Liver (tissue), 3 donors: ENCODE data around the gene CREB3L1.

Source experiments
- JUND ChIP-seq, 2 donors: IDR thresholded peaks; 2 replicates each; pipeline ENCODE4 v1.6.1; 2016; ENCODE audit warnings: antibody characterized with exemption in 2 of 2
- RXRA ChIP-seq, 2 donors: IDR thresholded peaks; 2 replicates each; pipeline ENCODE4 v1.6.1; 2017 to 2018; ENCODE audit warnings: antibody characterized with exemption in 2 of 2, mild to moderate bottlenecking in 1 of 2
- TAF1 ChIP-seq: conservative IDR thresholded peaks from 2 replicates; pipeline ENCODE4 v1.6.1; 2016; ENCODE audit warnings: antibody characterized with exemption, mild to moderate bottlenecking
- TF ChIP-seq, protein P1 (sequence below): fragments of 150-350 bp; IDR thresholded peaks from 2 replicates; pipeline ENCODE4 v1.5.1; 2017; ENCODE audit warnings: improper control_type of control experiment, low read depth, low read length; ENCODE audit not compliant: missing input control
- TF ChIP-seq, protein P2 (sequence below): IDR thresholded peaks from 2 replicates; pipeline ENCODE4 v1.6.1; 2016; ENCODE audit warnings: antibody characterized with exemption
- TF ChIP-seq, protein P3 (sequence below): IDR thresholded peaks from 2 replicates; pipeline ENCODE4 v1.6.1; 2016; ENCODE audit warnings: antibody characterized with exemption
- donor health status: healthy.
- donor health status: healthy.

DNA sequence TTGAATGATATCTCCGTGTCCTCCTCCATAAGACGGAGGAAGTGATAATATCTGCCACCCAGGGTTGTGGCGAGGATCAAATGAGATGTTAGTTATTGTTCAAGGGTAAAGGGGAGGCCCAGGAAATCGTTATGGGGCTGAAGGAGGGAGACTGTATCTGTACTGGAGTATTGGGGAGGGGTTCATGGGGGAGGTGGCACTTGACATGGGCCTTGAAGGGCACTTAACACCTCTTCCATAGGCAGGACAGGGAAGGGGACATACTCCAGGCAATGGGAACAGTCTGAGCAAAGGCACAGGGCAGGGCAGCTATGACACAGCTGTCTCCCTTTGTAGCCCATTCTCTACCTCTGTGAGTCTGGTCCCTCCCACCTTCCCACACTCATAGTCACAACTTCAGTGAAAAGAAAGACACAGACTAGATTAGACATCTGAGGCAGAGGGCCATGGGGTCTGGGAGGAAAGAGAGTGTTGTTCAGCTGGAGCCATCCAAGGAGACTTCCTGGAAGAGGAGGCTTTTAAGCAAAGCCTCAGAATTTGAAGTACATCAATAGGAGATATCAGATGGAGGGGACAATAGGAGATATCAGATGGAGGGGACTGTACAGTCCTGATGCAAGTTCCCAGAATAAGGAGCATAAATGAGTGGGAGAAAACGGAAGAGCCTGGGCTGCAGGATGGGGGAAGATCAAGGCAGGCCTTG is 54.0 kb downstream of the CREB3L1 start:
- TF ChIP-seq, protein P1, sequence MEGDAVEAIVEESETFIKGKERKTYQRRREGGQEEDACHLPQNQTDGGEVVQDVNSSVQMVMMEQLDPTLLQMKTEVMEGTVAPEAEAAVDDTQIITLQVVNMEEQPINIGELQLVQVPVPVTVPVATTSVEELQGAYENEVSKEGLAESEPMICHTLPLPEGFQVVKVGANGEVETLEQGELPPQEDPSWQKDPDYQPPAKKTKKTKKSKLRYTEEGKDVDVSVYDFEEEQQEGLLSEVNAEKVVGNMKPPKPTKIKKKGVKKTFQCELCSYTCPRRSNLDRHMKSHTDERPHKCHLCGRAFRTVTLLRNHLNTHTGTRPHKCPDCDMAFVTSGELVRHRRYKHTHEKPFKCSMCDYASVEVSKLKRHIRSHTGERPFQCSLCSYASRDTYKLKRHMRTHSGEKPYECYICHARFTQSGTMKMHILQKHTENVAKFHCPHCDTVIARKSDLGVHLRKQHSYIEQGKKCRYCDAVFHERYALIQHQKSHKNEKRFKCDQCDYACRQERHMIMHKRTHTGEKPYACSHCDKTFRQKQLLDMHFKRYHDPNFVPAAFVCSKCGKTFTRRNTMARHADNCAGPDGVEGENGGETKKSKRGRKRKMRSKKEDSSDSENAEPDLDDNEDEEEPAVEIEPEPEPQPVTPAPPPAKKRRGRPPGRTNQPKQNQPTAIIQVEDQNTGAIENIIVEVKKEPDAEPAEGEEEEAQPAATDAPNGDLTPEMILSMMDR = no peak
- TF ChIP-seq, protein P2, sequence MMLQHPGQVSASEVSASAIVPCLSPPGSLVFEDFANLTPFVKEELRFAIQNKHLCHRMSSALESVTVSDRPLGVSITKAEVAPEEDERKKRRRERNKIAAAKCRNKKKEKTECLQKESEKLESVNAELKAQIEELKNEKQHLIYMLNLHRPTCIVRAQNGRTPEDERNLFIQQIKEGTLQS = no peak
- TF ChIP-seq RXRA (IDR thresholded peaks at IDR 0.05) = no peak
- no peak for TF ChIP-seq JUND (IDR thresholded peaks at IDR 0.05)
- TF ChIP-seq, protein P3, sequence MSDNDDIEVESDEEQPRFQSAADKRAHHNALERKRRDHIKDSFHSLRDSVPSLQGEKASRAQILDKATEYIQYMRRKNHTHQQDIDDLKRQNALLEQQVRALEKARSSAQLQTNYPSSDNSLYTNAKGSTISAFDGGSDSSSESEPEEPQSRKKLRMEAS = no peak
- TF ChIP-seq TAF1 = no peak
